Peyer's patch (tissue), 4 donors: Measurements from ENCODE around the gene OXLD1.

Experiments used
- POLR2A ChIP-seq, 2 donors: fragments of 450-650 bp; IDR thresholded peaks; one replicate each; pipeline ENCODE4 v1.5.1; 2017; ENCODE audit warnings: antibody characterized with exemption in 2 of 2, mild to moderate bottlenecking in 2 of 2, moderate library complexity in 2 of 2
- TF ChIP-seq, protein P1 (sequence below), 6 experiments: fragments of 450-650 bp in 4 of 6; fragments of 200-600 bp in 2 of 6; sonication (generic) in 1 of 6; IDR thresholded peaks; one replicate each; pipeline ENCODE4 v1.5.1; 2017 to 2019; ENCODE audit warnings: antibody characterized with exemption in 6 of 6, mild to moderate bottlenecking in 3 of 6, moderate library complexity in 1 of 6

DNA sequence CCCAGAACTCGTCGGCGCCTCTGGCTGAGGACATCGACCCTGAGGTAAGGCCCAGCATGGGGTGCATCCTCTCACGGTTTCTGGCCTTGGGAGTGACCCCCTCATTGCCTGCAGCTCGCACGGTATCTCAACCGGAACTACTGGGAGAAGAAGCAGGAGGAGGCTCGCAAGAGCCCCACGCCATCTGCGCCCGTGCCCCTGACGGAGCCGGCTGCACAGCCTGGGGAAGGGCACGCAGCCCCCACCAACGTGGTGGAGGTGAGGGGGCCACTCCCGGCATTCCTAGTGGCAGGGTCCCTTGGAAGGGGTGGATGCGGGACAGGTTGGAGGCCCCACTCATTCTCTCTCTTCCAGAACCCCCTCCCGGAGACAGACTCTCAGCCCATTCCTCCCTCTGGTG, 28.4 kb upstream of the OXLD1 start:
- no peak for TF ChIP-seq POLR2A (IDR thresholded peaks at IDR 0.05)
- TF ChIP-seq, protein P1, sequence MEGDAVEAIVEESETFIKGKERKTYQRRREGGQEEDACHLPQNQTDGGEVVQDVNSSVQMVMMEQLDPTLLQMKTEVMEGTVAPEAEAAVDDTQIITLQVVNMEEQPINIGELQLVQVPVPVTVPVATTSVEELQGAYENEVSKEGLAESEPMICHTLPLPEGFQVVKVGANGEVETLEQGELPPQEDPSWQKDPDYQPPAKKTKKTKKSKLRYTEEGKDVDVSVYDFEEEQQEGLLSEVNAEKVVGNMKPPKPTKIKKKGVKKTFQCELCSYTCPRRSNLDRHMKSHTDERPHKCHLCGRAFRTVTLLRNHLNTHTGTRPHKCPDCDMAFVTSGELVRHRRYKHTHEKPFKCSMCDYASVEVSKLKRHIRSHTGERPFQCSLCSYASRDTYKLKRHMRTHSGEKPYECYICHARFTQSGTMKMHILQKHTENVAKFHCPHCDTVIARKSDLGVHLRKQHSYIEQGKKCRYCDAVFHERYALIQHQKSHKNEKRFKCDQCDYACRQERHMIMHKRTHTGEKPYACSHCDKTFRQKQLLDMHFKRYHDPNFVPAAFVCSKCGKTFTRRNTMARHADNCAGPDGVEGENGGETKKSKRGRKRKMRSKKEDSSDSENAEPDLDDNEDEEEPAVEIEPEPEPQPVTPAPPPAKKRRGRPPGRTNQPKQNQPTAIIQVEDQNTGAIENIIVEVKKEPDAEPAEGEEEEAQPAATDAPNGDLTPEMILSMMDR (IDR thresholded peaks at IDR 0.05): no peak
